CD4-positive, CD25-positive, alpha-beta regulatory T cell (primary cell): ENCODE data around the gene SLC25A21. TPM values are rescaled to one million over a fixed set of nuclear protein-coding genes. Genes with fewer than 3 reads are reported as not detected.

ENCODE experiments used
- ATAC-seq, 2 donors: fragments of 150-1000 bp; cut with Tn5 transposase; one replicate each; pipeline ENCODE4 v1.10.0; 2021; ENCODE audit warnings: low read depth in 2 of 2, moderate number of reproducible peaks in 2 of 2, moderate library complexity in 1 of 2
- DNase-seq, 3 donors: peaks; one replicate each; pipeline versions ENCODE4 v3.0.0 to v3.0.0-alpha.2; 2012 to 2022; ENCODE audit warnings: mixed read lengths in 1 of 3
- H3K27ac ChIP-seq: one replicate; pipeline ENCODE4 v1.7.0; 2013; ENCODE audit warnings: mild to moderate bottlenecking, low read length; ENCODE audit not compliant: insufficient read depth, poor library complexity, severe bottlenecking
- H3K27me3 ChIP-seq: one replicate; pipeline ENCODE4 v1.7.0; 2013; ENCODE audit warnings: low read length; ENCODE audit not compliant: control insufficient read depth, insufficient read depth
- H3K36me3 ChIP-seq: one replicate; pipeline ENCODE4 v1.7.0; 2013; ENCODE audit warnings: mild to moderate bottlenecking, low read length, moderate library complexity; ENCODE audit not compliant: control insufficient read depth, insufficient read depth
- H3K4me1 ChIP-seq: 2 replicates; pipeline ENCODE4 v1.7.0; 2013; ENCODE audit warnings: mild to moderate bottlenecking, low read length; ENCODE audit not compliant: insufficient read depth, control insufficient read depth, poor library complexity, severe bottlenecking
- H3K4me3 ChIP-seq: one replicate; pipeline ENCODE4 v1.7.0; 2013; ENCODE audit warnings: low read depth, mild to moderate bottlenecking, low read length, moderate library complexity
- H3K9me3 ChIP-seq, 2 experiments: 1 replicate in 1 of 2; 2 replicates in 1 of 2; pipeline ENCODE4 v1.7.0; 2013; ENCODE audit warnings: low read length in 2 of 2, mild to moderate bottlenecking in 1 of 2, moderate library complexity in 1 of 2; ENCODE audit not compliant: control insufficient read depth in 2 of 2
- H3K27ac Mint-ChIP-seq, 3 donors: one replicate each; pipeline ENCODE4 v1.8.0; 2020 to 2022; ENCODE audit warnings: mild to moderate bottlenecking in 3 of 3, mixed read lengths in 3 of 3, moderate library complexity in 2 of 3
- H3K27me3 Mint-ChIP-seq: one replicate; pipeline ENCODE4 v1.8.0; 2022; ENCODE audit warnings: mild to moderate bottlenecking, mixed read lengths
- H3K36me3 Mint-ChIP-seq: one replicate; pipeline ENCODE4 v1.8.0; 2020; ENCODE audit warnings: mixed read lengths
- H3K4me1 Mint-ChIP-seq, 4 donors: one replicate each; pipeline ENCODE4 v1.8.0; 2020 to 2022; ENCODE audit warnings: mixed read lengths in 4 of 4, mild to moderate bottlenecking in 1 of 4
- H3K4me3 Mint-ChIP-seq, 4 donors: one replicate each; pipeline ENCODE4 v1.8.0; 2020 to 2022; ENCODE audit warnings: mild to moderate bottlenecking in 4 of 4, mixed read lengths in 4 of 4, moderate library complexity in 3 of 4
- H3K9me3 Mint-ChIP-seq, 7 donors: one replicate each; pipeline ENCODE4 v1.8.0; 2020 to 2022; ENCODE audit warnings: mixed read lengths in 7 of 7, mild to moderate bottlenecking in 3 of 7, moderate library complexity in 2 of 7
- polyA plus RNA-seq, 4 donors: library from polyadenylated mRNA; unstranded; fragments of 300-500 nt; fragmentation: Illumina TruSeq; gene quantifications; one replicate each; pipeline ENCODE4 v1.2.3, GENCODE V29; 2021
- total RNA-seq: library from RNA; stranded (reverse); gene quantifications from one replicate; pipeline ENCODE4 v1.2.3, GENCODE V29; 2022

Gene SLC25A21
- total and polyA plus RNA-seq, 5 donors from 2014 or later = not detected

DNA sequence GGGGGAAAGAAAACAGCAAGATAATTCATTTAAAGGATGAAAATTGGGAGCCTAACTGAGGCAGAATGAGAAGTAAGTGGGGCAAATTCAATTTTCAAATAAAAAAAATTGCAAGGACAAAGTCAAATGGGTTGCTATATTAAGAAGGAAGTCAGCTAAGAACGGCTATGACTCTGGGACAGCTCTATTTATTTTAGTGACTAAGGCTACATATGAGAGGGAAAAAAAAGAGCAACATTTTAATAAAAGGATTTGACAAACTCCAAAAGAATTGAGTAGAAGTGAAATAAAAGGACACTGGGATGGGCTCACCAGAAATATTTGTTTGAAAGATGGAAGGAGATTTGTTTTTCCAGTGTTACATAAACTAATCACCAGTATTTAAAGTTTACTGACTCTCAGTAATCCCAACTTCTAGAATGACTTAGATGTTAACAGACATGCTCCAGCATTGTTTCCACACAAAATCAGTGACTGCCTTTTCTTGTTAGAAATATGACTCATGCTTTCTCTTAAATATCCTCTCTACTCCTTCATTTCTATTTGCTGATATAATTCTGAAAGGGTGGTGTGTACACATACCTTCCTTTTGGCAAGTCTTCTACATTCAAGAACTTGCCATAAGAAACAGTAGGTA is 198.5 kb downstream of the SLC25A21 start:
- Mint-ChIP-seq H3K4me3 (no peak overlapping the region), H3K9me3 (peaks cover 0 to 8% (median 0%) of the 10 kb centered on the region in 7 donors)

DNA sequence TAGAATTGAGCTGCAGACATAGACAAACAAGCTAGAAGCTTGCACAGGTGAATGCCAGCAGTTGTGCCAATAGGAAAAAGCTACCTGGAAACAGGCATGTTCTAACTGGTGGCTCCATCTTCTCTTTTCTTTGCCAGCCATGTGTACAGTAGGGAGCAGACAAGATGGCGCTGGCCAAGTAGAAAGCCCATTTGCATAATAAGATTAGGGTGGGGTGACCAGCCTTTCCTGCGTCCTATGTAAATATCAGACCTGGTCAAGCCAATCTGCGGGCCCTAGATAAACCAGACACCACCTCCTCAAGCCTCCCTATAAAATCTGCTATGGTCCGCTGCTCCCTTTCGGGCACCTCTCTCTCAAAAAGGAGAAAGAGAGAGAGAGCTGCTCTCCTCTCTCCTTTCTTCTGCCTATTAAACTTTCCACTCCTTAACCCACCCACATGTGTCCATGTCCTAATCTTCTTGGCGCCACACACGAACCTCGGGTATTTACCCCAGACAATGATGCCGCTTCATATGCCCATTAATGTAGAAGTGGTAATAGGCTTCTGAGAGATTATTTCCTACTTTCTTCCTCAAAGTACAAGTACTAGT is 201.0 kb downstream of the SLC25A21 start:
- no peaks in the 10 kb centered on the region for H3K36me3 ChIP-seq
- Mint-ChIP-seq H3K27me3 (peaks cover 3% of the 10 kb centered on the region), H3K9me3 (peaks cover 0 to 8% (median 0%) of the 10 kb centered on the region in 7 donors), H3K4me3 (no peak overlapping the region), H3K36me3 (no peaks in the 10 kb centered on the region), H3K27ac (no peak overlapping the region), H3K4me1 (no peaks in the 10 kb centered on the region)
- ATAC-seq (no peak), DNase-seq (no peak)
- no peaks in the 10 kb centered on the region for H3K9me3 ChIP-seq
- no peaks in the 10 kb centered on the region for H3K4me1 ChIP-seq
- H3K27ac ChIP-seq = no peak overlapping the region
- no peaks in the 10 kb centered on the region for H3K27me3 ChIP-seq
- H3K4me3 ChIP-seq = no peak overlapping the region

More for the DNA sequence above, 198.5 kb downstream of the SLC25A21 start:
- Histone ChIP-seq H3K4me3 (no peak overlapping the region), H3K27ac (no peak overlapping the region), H3K9me3 (no peaks in the 10 kb centered on the region), H3K27me3 (no peaks in the 10 kb centered on the region), H3K4me1 (no peaks in the 10 kb centered on the region), H3K36me3 (no peaks in the 10 kb centered on the region)
- no peaks in the 10 kb centered on the region for H3K4me1 Mint-ChIP-seq
- ATAC-seq (no peak), DNase-seq (no peak)
- H3K36me3 Mint-ChIP-seq = no peaks in the 10 kb centered on the region
- H3K27me3 Mint-ChIP-seq = no peaks in the 10 kb centered on the region
- H3K27ac Mint-ChIP-seq = no peak overlapping the region

DNA sequence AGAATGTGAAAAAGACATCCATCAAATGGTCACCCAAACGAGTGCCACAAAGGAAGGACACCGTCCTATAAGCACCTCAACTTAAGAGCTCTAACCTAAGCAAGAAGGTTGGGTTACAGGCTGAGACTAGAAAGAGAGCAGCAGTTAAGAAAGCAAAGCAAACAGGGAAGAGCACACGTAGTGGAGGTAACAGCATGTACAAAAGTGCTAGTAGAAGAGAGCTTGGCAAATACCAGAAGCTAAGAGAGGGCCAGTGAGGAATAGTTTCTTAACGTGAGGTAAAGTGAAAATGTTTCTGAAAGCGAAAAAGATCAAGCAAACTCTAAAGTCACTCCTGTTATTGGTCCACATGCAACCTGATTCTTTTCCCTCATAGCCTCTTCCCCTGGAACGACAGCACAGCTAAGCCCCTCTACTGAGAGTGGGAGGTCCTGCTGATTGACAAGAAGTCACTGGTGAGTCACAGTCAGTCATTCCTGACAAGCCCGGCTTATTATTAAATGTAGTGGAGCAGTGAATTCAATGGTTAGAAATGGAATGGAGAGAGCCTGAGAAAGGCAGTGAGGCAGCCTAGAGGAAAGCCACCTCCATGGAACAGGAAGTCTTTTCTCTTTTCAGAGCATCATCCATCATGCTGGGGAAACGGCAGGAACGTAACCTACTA is 204.4 kb downstream of the SLC25A21 start:
- H3K27ac ChIP-seq = no peak overlapping the region
- no peaks in the 10 kb centered on the region for H3K4me1 Mint-ChIP-seq
- DNase-seq (no peak), ATAC-seq (no peak)
- no peaks in the 10 kb centered on the region for H3K27me3 ChIP-seq
- no peak overlapping the region for H3K4me3 ChIP-seq
- H3K9me3 Mint-ChIP-seq = peaks cover 0 to 5% (median 0%) of the 10 kb centered on the region in 7 donors
- H3K9me3 ChIP-seq = no peaks in the 10 kb centered on the region
- no peaks in the 10 kb centered on the region for H3K4me1 ChIP-seq
- no peak overlapping the region for H3K27ac Mint-ChIP-seq
- no peaks in the 10 kb centered on the region for H3K36me3 Mint-ChIP-seq
- H3K4me3 Mint-ChIP-seq = no peak overlapping the region
- H3K36me3 ChIP-seq = no peaks in the 10 kb centered on the region
- peaks cover 5% of the 10 kb centered on the region for H3K27me3 Mint-ChIP-seq

DNA sequence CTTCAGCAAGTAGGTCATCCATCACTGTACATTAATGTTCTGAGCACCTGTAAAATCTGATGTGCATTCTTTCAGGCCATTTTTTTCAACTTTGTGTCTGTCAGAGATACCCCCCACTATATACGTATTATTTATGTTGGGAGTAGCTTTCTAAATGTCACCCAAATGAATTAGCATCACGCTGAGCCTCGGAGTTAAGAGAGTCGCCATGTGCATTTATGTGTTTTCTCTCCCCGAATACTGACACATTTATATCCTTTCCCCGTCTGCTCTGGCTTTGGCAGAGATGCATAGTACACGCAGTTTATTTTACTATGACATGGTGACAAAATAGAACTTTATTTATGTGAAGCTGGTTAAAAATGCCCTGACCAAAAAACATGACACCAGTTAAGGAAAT is 216.4 kb downstream of the SLC25A21 start:
- ATAC-seq (no peak), DNase-seq (no peak)
- H3K4me1 Mint-ChIP-seq = peaks cover 0 to 4% (median 0%) of the 10 kb centered on the region in 4 donors
- no peak overlapping the region for H3K27ac Mint-ChIP-seq
- H3K4me3 Mint-ChIP-seq = no peak overlapping the region
- Histone ChIP-seq H3K4me1 (no peaks in the 10 kb centered on the region), H3K9me3 (no peaks in the 10 kb centered on the region), H3K27ac (no peak overlapping the region), H3K36me3 (no peaks in the 10 kb centered on the region), H3K4me3 (no peak overlapping the region), H3K27me3 (no peaks in the 10 kb centered on the region)
- H3K27me3 Mint-ChIP-seq = no peaks in the 10 kb centered on the region
- H3K36me3 Mint-ChIP-seq = no peaks in the 10 kb centered on the region
- H3K9me3 Mint-ChIP-seq = peaks cover 0 to 8% (median 0%) of the 10 kb centered on the region in 7 donors

DNA sequence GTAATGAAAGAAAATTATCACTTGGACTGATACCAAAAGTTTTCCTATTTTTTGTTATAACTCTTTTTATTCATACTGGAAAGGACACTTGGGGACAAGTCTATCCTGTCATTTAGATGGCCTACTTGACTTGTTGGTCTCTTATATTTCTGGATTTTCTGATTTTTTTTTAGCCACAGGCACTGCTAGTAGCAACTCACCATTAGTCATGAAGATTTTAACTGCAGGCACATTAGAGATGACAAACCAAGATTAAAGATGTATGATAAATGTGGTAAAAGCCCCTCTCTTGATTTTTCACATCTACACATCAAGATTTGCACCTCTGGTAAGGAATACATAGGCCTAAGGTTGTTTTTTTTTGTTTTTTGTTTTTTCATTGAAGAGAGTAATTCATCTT is 217.0 kb downstream of the SLC25A21 start:
- no peaks in the 10 kb centered on the region for H3K27me3 Mint-ChIP-seq
- no peaks in the 10 kb centered on the region for H3K9me3 ChIP-seq
- no peaks in the 10 kb centered on the region for H3K4me1 Mint-ChIP-seq
- no peaks in the 10 kb centered on the region for H3K4me1 ChIP-seq
- ATAC-seq = no peak
- no peak overlapping the region for H3K27ac Mint-ChIP-seq
- peaks cover 0 to 8% (median 0%) of the 10 kb centered on the region in 7 donors for H3K9me3 Mint-ChIP-seq
- no peak overlapping the region for H3K4me3 Mint-ChIP-seq
- H3K27ac ChIP-seq = no peak overlapping the region
- no peaks in the 10 kb centered on the region for H3K36me3 Mint-ChIP-seq
- DNase-seq = no peak
- no peak overlapping the region for H3K4me3 ChIP-seq
- no peaks in the 10 kb centered on the region for H3K36me3 ChIP-seq
- H3K27me3 ChIP-seq = no peaks in the 10 kb centered on the region

DNA sequence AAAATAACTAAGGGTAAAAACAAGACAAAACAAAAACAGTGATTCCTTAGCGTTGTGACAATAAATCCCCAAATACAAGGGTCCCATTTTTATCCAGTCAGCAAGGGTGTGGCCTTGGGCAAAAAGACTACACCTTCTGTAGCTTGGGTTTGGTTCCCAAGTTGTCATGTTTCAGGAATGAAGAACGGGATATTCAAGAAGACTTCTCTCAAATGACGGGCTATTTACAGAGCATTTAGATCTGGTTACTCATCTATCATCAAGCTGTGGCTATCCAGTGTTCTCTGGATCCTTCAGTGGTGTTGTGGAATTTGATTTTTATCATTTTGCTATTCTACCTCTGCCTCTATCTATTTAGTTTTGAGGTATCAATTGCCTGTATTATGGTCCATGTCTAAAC is 219.7 kb downstream of the SLC25A21 start:
- no peaks in the 10 kb centered on the region for H3K27me3 Mint-ChIP-seq
- no peak overlapping the region for H3K4me3 Mint-ChIP-seq
- peaks cover 0 to 8% (median 0%) of the 10 kb centered on the region in 7 donors for H3K9me3 Mint-ChIP-seq
- no peaks in the 10 kb centered on the region for H3K4me1 Mint-ChIP-seq
- no peaks in the 10 kb centered on the region for H3K27me3 ChIP-seq
- ATAC-seq = no peak
- H3K36me3 Mint-ChIP-seq = no peaks in the 10 kb centered on the region
- no peak overlapping the region for H3K4me3 ChIP-seq
- no peak overlapping the region for H3K27ac Mint-ChIP-seq
- H3K36me3 ChIP-seq = no peaks in the 10 kb centered on the region
- H3K27ac ChIP-seq = no peak overlapping the region
- H3K9me3 ChIP-seq = no peaks in the 10 kb centered on the region
- no peak for DNase-seq
- H3K4me1 ChIP-seq = no peaks in the 10 kb centered on the region

DNA sequence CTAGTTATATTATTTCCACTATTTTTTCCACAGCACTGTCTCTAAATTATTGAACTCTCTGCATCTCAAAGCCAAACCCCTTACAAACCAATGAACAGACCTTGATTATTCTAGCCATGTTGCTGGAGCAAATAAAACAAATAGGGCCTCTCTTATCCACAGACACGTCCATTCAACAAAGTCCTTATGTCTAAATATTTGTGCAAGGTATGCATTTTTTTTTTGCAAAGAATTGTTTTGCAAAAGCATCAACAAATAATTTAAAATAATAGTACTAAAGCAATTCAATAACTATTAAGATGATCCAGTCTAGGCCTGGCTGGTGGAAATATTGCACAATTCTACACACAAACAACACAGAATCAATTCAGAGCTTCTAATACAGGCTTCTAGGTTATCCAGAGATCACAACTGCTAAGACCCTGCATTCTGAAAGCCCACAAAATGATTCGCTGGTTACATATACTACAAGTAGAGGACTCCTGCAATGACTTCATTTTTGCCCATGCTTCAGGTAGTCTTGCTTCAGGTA is 221.0 kb downstream of the SLC25A21 start:
- DNase-seq (no peak), ATAC-seq (no peak)
- Mint-ChIP-seq H3K27me3 (no peaks in the 10 kb centered on the region), H3K9me3 (peaks cover 0 to 8% (median 0%) of the 10 kb centered on the region in 7 donors), H3K36me3 (no peaks in the 10 kb centered on the region), H3K27ac (no peak overlapping the region), H3K4me1 (no peaks in the 10 kb centered on the region), H3K4me3 (no peak overlapping the region)
- Histone ChIP-seq H3K27me3 (no peaks in the 10 kb centered on the region), H3K36me3 (no peaks in the 10 kb centered on the region), H3K4me3 (no peak overlapping the region), H3K27ac (no peak overlapping the region), H3K9me3 (no peaks in the 10 kb centered on the region), H3K4me1 (no peaks in the 10 kb centered on the region)
